GM18519 (cell line): ENCODE results near the gene DCC.

Experiments
- ATAC-seq: cut with Tn5 transposase; IDR thresholded peaks from one replicate; pipeline ENCODE4 v1.9.1; 2021; ENCODE audit warnings: mild to moderate bottlenecking, moderate library complexity; ENCODE audit not compliant: unreplicated experiment, low FRiP score

The DCC gene

GRCh38 chr18:52408800-52409302 is 68.9 kb downstream of the DCC start:
- ATAC-seq, result no peak

GRCh38 chr18:52409727-52410126 is 69.7 kb downstream of the DCC start:
- ATAC-seq, result peak; percentile 94

- ATAC-seq, result no peak
Observed at GRCh38 chr18:52415131-52415530, 75.1 kb downstream of the DCC start.

- no peak for ATAC-seq
Observed at GRCh38 chr18:52422985-52423601, 83.1 kb downstream of the DCC start.

GRCh38 chr18:52426041-52426440 is 86.0 kb downstream of the DCC start:
- ATAC-seq, result no peak

GRCh38 chr18:52426462-52426861 is 86.5 kb downstream of the DCC start:
- ATAC-seq, result no peak

- ATAC-seq, result no peak
Observed at GRCh38 chr18:52427521-52428175, 87.7 kb downstream of the DCC start.

GRCh38 chr18:52431683-52432082 is 91.7 kb downstream of the DCC start:
- no peak for ATAC-seq

GRCh38 chr18:52433797-52434196 is 93.8 kb downstream of the DCC start:
- no peak for ATAC-seq

- no peak for ATAC-seq
Observed at GRCh38 chr18:52435301-52435700, 95.3 kb downstream of the DCC start.

GRCh38 chr18:52437161-52437560 is 97.2 kb downstream of the DCC start:
- no peak for ATAC-seq

- ATAC-seq, result no peak
Observed at GRCh38 chr18:52439457-52439856, 99.5 kb downstream of the DCC start.

GRCh38 chr18:52441794-52442193 is 101.8 kb downstream of the DCC start:
- no peak for ATAC-seq

- ATAC-seq, result no peak
Observed at GRCh38 chr18:52442686-52443085, 102.7 kb downstream of the DCC start.

GRCh38 chr18:52451256-52451655 is 111.3 kb downstream of the DCC start:
- no peak for ATAC-seq

- no peak for ATAC-seq
Observed at GRCh38 chr18:52451851-52452250, 111.9 kb downstream of the DCC start.

- no peak for ATAC-seq
Observed at GRCh38 chr18:52452427-52452826, 112.4 kb downstream of the DCC start.

GRCh38 chr18:52459890-52460289 is 119.9 kb downstream of the DCC start:
- no peak for ATAC-seq

GRCh38 chr18:52462853-52463252 is 122.9 kb downstream of the DCC start:
- no peak for ATAC-seq

GRCh38 chr18:52465391-52465790 is 125.4 kb downstream of the DCC start:
- ATAC-seq, result no peak

GRCh38 chr18:52468496-52468895 is 128.5 kb downstream of the DCC start:
- ATAC-seq, result no peak

GRCh38 chr18:52475325-52475724 is 135.3 kb downstream of the DCC start:
- no peak for ATAC-seq
